GM12801 (cell line): ENCODE data around the gene FAM168B.

Source experiments
- CTCF ChIP-seq: IDR thresholded peaks from one replicate; pipeline ENCODE4 v1.5.1; 2011; ENCODE audit warnings: control low read depth; ENCODE audit not compliant: insufficient read length; ENCODE audit errors: extremely low read depth

FAM168B gene

DNA sequence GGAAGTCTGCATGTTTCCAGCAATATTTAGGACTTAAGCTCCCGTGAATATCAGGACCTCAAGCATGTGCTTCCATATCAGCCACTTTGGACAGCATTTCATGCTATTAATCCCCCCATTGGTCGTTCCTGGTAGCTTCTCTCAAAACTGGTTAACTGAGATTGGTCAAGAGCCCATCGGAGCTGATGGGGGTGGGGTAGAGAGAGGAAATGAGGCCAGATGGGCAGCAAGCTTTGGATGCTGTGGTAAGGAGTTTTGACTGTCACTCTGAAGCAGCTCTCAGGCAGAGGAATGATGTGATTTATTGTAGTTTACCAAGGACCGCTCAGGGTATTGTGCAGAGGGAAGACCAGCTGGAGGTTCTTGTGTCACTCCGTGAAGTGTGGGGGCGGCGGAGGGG, 81.8 kb downstream of the FAM168B start:
- TF ChIP-seq CTCF, result no peak

GRCh38 chr2:131010566-131010965, 82.7 kb downstream of the FAM168B start:
- no peak for TF ChIP-seq CTCF

GRCh38 chr2:131009713-131010475, 83.4 kb downstream of the FAM168B start:
- no peak for TF ChIP-seq CTCF

GRCh38 chr2:131008967-131009366, 84.3 kb downstream of the FAM168B start:
- TF ChIP-seq CTCF, result no peak

DNA sequence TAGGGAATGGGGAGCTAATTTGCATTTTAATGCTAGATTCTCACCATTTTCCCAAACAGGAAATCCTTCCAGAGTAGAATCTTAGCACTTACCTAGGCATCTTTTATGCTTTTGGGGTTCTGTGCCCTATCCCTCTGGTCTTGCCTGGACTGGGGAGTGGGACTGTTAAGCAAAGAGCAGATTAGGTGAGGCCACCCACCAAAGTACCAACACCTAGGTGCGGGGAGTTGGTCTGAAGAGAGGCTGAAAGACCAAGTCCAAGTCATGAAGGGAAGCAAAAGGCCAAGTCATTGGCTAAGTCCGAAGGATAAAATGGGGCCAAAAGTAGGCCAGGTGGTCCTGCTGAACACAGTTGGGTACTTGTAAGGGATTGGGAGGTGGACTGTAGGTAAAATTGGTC, 86.7 kb downstream of the FAM168B start:
- TF ChIP-seq CTCF, result no peak

- no peak for TF ChIP-seq CTCF
These were observed 87.9 kb downstream of the FAM168B start for GRCh38 chr2:131005216-131005935.

DNA sequence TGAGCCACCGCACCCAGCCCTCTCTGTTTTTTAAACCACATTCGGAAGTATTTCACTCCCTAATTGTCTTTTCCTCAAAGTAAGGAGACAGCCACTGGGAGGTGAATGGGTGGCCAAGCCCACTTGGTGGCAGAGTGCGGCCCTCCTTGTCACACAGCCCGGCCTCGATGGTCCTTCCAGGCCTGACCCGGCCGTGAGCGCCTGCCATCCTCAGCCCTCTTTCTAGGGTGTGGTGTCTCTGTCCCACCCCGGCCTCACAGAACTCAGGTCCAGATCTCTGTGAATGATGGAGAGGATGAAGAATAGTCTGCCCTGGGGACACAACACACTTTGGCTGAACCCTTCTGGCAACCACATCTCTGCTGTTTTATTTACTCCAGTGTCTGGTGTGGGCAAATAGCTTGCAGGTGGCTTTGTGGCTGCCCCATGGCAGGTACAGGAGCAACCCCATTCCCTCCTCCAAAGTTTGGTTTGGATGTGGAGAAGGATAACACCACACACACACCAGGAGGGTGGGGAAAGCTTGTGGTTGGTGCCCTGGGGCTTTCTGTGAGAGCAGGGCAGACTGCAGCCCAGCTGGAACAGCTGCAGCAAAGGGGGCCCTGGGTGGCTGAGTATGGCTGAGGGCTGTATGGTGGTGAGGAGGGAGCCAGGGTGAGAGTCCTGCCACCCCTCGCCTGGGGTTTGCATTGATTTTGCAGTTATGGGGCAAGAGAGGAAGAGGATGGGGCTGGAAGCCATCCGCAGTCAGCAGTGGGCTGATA, 88.6 kb downstream of the FAM168B start:
- TF ChIP-seq CTCF, result no peak
